BJ (cell line): ENCODE data around the gene GFRA1. TPM values are rescaled to one million over a fixed set of nuclear protein-coding genes. Genes with fewer than 3 reads are reported as not detected.

Experiments
- CTCF ChIA-PET: fragments of 350-600 bp; formaldehyde crosslinking; extraction: SDS; loops from one replicate; lab custom pipeline; 2021; ENCODE audit warnings: antibody characterized with exemption, inconsistent platforms; lab: Yijun Ruan, JAX
- POLR2A ChIA-PET: fragments of 300-600 bp; sonication (Branson Sonifier 250); formaldehyde crosslinking; extraction: SDS; loops from one replicate; lab custom pipeline; 2021; ENCODE audit warnings: antibody characterized with exemption; lab: Charles Lee
- DNase-seq: peaks from one replicate; pipeline ENCODE4 v3.0.0-alpha.2; 2011; ENCODE audit warnings: low read depth
- H3K27me3 ChIP-seq: 2 replicates; pipeline ENCODE4 v1.6.0; 2011; ENCODE audit warnings: low read length; ENCODE audit not compliant: control insufficient read depth, insufficient read depth
- H3K36me3 ChIP-seq: 2 replicates; pipeline ENCODE4 v1.5.1; 2011; ENCODE audit warnings: low read length; ENCODE audit not compliant: control insufficient read depth, insufficient read depth
- H3K4me3 ChIP-seq: 2 replicates; pipeline ENCODE4 v1.5.1; 2011; ENCODE audit warnings: low read depth, mild to moderate bottlenecking, control low read depth, low read length
- CTCF ChIP-seq: IDR thresholded peaks from 2 replicates; pipeline ENCODE4 v1.5.1; 2011; ENCODE audit warnings: low read depth, mild to moderate bottlenecking, control low read depth, inconsistent platforms, low read length, moderate library complexity; ENCODE audit not compliant: insufficient read depth
- polyA plus RNA-seq: library from polyadenylated mRNA; depleted of rRNA; stranded (reverse); fragments of >200 nt; gene quantifications from 2 replicates; pipeline ENCODE4 v1.2.3, GENCODE V29; 2011

Gene GFRA1
- polyA plus RNA-seq, 1 experiment: 41.6 TPM

- Histone ChIP-seq H3K4me3 (no peak overlapping the region), H3K36me3 (no peaks in the 10 kb centered on the region), H3K27me3 (no peaks in the 10 kb centered on the region)
- TF ChIP-seq CTCF: no peak
- no peak for DNase-seq
- ChIA-PET POLR2A (no interaction called here), CTCF (interaction anchor here (0.9 kb wide), 1 partner anchor 13 kb away, joined by 3 read pairs; no protein-coding TSS in a partner anchor)
Observed at GRCh38 chr10:116070743-116071320, 202.2 kb downstream of the GFRA1 start.

GRCh38 chr10:116069856-116070255 is 203.2 kb downstream of the GFRA1 start:
- Histone ChIP-seq H3K36me3 (no peaks in the 10 kb centered on the region), H3K4me3 (no peak overlapping the region), H3K27me3 (no peaks in the 10 kb centered on the region)
- no peak for DNase-seq
- CTCF ChIA-PET: interaction anchor here (1.2 kb wide), 1 partner anchor 10 kb away, joined by 7 read pairs; no protein-coding TSS in a partner anchor
- POLR2A ChIA-PET: no interaction called here
- TF ChIP-seq CTCF: no peak

- ChIA-PET CTCF (interaction anchor here (1.0 kb wide), 1 partner anchor 1375 kb away, joined by 3 read pairs; no protein-coding TSS in a partner anchor), POLR2A (interaction anchor here (0.6 kb wide), 1 partner anchor 165 kb away, joined by 4 read pairs; no protein-coding TSS in a partner anchor)
- no peak for DNase-seq
- Histone ChIP-seq H3K27me3 (no peaks in the 10 kb centered on the region), H3K4me3 (no peak overlapping the region), H3K36me3 (no peaks in the 10 kb centered on the region)
- TF ChIP-seq CTCF: no peak
Observed at GRCh38 chr10:116067825-116068224, 205.2 kb downstream of the GFRA1 start.

- DNase-seq: no peak
- POLR2A ChIA-PET: no interaction called here
- H3K36me3 ChIP-seq: no peaks in the 10 kb centered on the region
- no peaks in the 10 kb centered on the region for H3K27me3 ChIP-seq
- no peak for TF ChIP-seq CTCF
- CTCF ChIA-PET: interaction anchor here (0.6 kb wide), 1 partner anchor 27 kb away, joined by 5 read pairs; no protein-coding TSS in a partner anchor
- no peak overlapping the region for H3K4me3 ChIP-seq
Observed at GRCh38 chr10:116063107-116063506, 209.9 kb downstream of the GFRA1 start.

GRCh38 chr10:116060864-116061263 is 212.1 kb downstream of the GFRA1 start:
- Histone ChIP-seq H3K27me3 (no peaks in the 10 kb centered on the region), H3K4me3 (no peak overlapping the region), H3K36me3 (no peaks in the 10 kb centered on the region)
- no peak for DNase-seq
- POLR2A ChIA-PET: no interaction called here
- TF ChIP-seq CTCF: no peak
- CTCF ChIA-PET: interaction anchor here (1.2 kb wide), 1 partner anchor 8 kb away, joined by 7 read pairs; no protein-coding TSS in a partner anchor
